AG10803 (cell line): ENCODE data around the gene MYO3B.
"Not testable (repeated sequence)": the region's sequence is repeated elsewhere in the genome, so short reads cannot be mapped to it uniquely, and the experiment has no call there.

Source experiments
- DNase-seq: peaks from one replicate; pipeline ENCODE4 v3.0.0; 2010; ENCODE audit warnings: low read depth
- H3K4me3 ChIP-seq: 2 replicates; pipeline ENCODE4 v1.5.1; 2011; ENCODE audit warnings: mild to moderate bottlenecking, low read length, control low read depth
- TF ChIP-seq, protein P1 (sequence below): conservative IDR thresholded peaks from 2 replicates; pipeline ENCODE4 v1.5.1; 2011; ENCODE audit warnings: mild to moderate bottlenecking, low read length, control low read depth, inconsistent platforms

MYO3B gene

DNA sequence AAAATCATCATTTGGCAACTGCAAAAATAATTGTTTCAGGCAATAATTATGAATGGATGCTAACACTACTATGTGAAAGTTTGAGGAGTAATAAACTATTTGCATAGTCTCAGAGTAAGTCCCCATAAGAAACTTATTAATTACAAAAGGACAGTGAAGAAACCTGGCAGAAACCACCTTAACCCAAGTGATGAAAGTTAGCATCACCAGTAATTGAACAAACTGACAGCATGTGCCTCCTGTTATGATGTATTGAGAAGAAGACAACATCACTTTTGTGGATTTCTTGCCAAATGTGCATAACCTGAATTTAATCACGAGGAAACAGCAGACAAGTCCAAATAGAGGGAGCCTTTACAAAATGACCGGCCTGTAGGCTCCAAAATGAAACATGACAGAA is 353.9 kb downstream of the MYO3B start:
- TF ChIP-seq, protein P1, sequence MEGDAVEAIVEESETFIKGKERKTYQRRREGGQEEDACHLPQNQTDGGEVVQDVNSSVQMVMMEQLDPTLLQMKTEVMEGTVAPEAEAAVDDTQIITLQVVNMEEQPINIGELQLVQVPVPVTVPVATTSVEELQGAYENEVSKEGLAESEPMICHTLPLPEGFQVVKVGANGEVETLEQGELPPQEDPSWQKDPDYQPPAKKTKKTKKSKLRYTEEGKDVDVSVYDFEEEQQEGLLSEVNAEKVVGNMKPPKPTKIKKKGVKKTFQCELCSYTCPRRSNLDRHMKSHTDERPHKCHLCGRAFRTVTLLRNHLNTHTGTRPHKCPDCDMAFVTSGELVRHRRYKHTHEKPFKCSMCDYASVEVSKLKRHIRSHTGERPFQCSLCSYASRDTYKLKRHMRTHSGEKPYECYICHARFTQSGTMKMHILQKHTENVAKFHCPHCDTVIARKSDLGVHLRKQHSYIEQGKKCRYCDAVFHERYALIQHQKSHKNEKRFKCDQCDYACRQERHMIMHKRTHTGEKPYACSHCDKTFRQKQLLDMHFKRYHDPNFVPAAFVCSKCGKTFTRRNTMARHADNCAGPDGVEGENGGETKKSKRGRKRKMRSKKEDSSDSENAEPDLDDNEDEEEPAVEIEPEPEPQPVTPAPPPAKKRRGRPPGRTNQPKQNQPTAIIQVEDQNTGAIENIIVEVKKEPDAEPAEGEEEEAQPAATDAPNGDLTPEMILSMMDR: no peak
- no peak overlapping the region for H3K4me3 ChIP-seq
- DNase-seq: no peak

DNA sequence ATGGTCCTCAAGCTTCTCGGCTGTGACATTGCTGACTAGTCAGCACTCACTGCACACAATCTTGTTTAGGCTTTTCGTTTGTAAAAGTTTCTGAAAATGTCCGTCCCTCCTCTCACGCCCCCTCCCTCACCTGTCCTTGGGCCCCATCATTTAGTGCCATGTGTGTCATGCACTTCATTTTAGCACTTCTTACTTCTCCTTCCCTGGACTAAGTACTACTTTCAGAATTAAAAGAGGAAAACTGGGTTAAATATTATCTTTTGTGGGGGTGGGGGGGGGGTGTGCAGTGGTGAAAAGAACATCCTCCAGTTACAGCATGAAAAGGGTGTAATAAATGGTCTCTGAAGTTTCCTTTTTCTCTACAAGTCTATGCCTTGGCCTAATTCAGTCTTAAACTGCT is 355.2 kb downstream of the MYO3B start:
- H3K4me3 ChIP-seq: no peak overlapping the region
- DNase-seq: no peak
- TF ChIP-seq, protein P1: no peak

DNA sequence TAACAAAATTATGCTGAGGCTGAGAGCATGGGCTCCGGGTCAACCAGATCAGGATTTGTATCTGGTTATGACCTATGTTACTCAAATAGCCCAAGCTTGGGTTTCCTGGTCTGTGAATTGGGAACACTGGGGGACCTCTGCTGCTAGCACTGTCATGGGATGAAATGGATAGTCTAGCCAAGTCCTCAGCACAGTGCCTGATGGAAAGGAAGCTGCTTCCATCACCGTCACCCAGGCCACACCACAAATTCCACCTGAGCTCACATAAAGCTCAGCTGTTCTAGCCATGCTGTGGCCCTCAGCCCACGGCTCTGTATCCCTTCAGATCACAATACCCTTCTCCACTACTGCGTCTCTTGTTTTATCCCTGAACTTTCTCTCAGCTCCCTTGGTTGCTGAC is 357.6 kb downstream of the MYO3B start:
- no peak for DNase-seq
- H3K4me3 ChIP-seq: no peak overlapping the region
- TF ChIP-seq, protein P1: no peak

DNA sequence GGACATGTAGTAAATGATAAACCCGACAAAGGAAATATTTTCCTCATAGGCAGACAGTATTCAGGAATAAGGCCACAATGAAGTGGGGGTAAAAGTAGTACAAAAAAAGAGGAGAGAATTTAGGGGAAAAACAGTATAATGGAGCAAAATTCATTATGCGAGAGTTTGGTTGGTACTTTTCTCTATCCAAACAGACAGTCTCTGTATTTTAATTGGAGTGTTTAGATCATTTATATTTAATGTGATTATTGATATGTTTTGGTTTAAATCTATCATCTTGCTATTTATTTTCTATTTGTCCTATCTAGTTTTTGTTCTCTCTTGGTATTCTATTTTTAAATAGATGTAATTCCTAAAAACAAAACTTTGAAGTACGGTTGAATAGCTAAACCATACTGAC is 366.9 kb downstream of the MYO3B start:
- TF ChIP-seq, protein P1: no peak
- no peak overlapping the region for H3K4me3 ChIP-seq

DNA sequence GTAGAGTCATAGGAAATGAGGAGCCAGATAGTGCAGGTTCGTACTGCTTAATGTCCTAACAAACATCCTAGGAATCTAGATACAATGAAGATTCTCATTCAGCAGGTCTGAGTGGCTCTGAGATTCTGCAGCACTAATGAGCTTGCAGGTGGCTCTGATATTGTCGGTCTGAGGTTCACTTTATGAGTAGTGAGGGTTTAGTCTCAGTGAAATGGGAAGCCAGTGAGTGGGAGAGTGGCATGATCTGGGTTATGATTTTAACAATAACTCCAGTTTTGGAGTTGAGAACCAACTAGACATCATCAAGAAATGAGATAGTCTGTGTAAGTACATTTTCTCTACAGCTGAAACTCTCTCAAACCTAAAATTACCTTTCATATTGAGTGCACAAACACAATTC is 370.4 kb downstream of the MYO3B start:
- TF ChIP-seq, protein P1: no peak
- DNase-seq: no peak
- H3K4me3 ChIP-seq: no peak overlapping the region

More for the DNA sequence above, 366.9 kb downstream of the MYO3B start:
- no peak for DNase-seq

DNA sequence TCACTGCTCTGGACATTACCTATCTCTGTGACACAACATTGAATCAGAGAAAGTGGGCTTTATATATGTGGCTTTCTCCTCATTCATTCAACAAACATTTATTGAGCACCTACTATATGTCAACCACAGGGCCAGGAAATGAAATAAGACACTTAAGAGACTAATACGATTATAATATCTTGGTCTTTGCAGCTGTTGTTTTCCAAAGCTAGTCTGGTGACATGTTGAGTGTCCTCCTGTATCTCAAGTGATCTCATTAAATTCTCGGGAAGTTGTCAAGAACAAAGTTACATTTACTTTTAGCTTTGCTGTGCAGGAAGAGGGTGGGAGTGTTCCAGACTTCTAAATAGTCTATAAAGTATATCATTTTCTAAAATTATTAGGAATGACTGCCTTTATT is 372.6 kb downstream of the MYO3B start:
- DNase-seq: no peak
- H3K4me3 ChIP-seq: no peak overlapping the region
- TF ChIP-seq, protein P1: no peak

DNA sequence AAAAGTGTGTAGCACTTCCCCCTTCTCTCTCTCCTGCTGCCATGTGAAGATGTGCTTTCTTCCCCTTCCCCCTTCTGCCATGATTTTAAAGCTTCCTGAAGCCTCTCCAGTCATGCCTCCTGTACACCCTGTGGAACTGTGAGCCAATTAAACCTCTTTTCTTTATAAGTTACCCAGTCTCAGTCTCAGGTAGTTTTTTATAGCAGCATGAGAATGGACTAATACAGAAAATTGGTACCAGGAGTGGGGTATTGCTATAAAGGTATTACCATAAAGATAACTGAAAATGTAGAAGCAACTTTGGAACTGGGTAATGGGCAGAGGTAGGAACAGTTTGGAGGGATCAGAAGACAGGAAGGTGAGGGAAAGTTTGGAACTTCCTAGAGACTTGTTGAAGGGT is 374.0 kb downstream of the MYO3B start:
- H3K4me3 ChIP-seq, DNase-seq: not testable (repeated sequence)

DNA sequence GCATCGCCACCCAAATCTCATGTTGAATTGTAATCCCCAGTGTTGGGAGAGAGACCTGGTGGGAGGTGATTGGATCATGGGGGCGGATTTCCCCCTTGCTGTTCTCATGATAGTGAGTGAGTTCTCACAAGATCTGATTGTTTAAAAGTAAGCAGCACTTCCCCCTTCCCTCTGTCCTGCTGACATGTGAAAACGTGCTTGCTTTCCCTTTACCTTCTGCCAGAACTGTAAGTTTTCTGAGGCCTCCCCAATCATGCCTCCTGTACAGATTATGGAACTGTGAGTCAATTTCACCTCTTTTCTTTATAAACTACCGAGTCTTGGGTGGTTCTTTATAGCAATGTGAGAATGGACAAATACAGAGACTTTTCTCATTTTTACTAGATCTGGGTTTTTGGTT is 375.8 kb downstream of the MYO3B start:
- TF ChIP-seq, protein P1: no peak
- DNase-seq: no peak
- H3K4me3 ChIP-seq: no peak overlapping the region
